Activated CD4-positive, alpha-beta T cell treated with anti-CD3 and anti-CD28 coated beads, Interleukin-2, amount 50 U/mL, for 4 hours (primary cell): ENCODE data around the gene GEN1.
A peak's percentile ranks its signal among the peaks of the same experiment; 100 is the strongest.

Experiments used
- DNase-seq, 2 experiments: peaks; one replicate each; pipeline ENCODE4 v3.0.0-alpha.2; 2020

GEN1 gene

DNA sequence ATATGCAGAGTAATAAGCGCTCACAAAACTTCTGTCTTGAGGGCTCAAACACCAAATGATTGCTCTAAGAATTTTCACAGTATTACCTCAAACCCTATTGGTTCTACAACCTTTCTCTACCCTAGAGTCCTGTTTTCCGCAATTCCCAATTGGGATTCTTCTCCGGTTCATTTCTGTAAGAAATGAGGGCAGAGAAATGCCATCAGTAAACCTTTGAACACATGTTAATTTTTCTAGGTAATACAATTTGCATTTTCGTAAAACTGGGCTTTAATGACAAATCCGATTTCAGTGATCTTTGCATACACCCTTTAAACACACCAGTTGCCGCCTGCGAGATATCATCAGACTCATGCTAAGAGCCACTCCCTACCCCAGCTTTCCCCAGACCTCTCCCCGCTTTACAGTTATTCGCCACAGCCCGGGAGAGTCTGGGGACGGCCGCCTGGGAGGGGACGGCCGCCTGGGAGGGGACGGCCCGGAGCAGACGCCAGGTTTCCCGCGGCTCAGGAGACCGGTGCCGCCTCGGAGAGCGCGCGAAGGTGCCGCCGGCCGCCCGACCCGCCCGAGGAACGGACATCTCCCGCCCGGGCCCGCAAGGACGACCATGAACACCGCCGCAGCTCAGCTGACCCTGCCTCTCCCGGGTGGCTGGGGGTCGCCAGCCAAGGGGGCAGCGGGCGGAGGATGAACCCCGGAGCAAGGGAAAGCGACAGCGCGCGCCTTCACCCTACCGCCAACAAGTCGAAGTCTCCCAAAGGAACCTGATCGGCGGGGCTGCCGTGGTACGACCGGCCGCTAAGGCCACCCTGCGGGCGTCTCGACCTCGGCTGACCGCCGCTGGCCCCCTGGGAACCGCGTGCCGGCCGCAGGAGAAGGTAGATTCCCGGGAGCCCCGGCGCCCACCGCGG is 791 bp upstream of the GEN1 start:
- peak; percentile 14 for DNase-seq

DNA sequence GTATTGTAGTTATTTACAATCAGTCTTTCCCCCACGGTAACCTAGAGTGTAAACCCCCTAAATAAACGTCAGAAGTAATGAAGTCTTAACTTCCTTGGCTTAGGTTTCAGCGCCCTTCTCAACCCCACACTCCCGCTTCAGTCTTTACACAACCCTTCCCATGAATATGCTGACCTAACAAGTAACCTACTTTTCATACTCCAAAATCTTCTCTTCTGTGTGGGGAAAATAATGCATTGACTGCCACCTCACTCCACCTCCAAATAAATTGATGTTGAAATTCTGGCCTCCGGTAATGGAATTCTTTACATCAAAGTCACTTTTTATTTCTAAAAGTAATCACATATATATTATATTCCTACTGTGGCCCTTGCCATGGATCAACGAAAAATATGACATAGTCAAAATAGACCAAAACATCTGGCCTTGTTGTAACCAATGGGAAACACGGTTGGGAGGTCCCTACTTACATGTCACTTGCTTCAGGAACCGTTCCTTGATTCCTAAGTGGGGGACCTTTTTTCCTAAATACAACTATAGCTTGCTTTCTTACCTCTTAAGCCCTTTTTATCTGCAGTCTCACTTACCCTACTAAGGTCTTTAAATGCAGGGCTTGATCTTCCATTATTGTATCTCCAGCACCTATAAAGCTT is 961 bp downstream of the GEN1 start:
- no peak for DNase-seq

DNA sequence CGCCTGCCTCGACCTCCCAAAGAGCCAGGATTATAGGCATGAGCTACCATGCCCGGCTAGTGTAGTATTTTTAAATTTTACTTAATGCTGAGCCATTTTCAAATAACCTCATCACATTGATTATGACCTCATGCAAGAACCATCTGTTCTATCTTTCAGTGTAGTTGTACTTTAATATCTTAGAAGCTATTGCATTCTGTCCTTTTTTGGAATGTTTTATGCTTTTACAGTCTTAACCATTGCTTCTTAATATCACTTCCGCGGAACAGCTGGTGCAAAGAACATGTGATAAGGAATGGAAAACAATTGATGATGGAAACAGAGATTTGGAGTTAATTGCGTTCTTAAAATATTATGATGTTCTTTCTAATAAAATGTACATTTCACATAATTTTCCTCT is 2.7 kb downstream of the GEN1 start:
- no peak for DNase-seq

DNA sequence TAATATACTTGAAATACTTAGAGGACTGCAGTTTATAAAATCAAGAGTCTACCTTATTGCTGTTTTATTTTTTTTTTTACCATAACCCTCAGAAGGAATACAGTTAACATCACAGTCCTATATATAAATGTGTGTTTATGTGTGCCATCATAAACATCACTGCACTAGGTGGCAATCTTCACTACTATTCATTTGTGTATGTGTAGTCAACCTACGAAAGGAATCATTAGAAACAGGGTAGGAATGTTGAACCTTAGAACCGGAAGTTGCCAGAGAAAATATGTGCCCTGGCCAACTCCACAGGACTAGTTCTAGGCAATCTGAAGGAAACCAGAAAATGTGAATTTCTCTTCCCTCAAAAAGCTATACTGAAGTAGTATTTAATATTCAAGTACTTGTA is 3.4 kb downstream of the GEN1 start:
- DNase-seq: no peak

DNA sequence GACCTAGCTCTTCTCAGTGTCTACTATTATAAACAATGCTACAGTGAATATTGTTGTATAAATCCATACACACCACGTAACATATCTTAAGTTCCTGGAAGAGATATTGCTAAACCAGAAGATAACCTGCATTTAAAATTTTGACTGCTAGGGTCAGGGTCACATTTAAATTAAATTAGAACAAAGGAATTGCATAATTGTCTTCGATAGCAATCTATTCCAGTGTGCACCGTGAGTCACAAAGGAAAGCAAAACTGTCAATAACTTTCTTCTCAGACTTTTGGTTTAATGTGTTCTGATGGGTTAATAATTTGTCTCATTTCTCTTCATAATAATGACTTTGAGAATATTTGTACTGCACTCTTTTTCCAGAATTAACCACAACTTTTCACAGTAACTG is 4.2 kb downstream of the GEN1 start:
- no peak for DNase-seq

DNA sequence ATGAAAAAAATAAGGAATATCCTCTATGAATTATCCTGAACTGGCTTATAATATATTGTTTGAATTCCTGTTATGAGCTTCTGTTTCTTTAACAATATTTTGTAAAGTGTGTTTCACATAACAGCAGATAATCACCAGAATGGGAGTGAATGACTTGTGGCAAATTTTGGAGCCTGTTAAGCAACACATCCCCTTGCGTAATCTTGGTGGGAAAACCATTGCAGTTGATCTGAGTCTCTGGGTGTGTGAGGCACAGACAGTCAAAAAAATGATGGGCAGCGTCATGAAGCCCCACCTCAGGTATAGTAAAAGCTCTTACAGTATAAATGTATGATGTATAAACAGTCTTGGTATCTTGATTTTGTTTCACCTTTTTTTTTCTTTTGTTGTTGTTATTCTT is 5.9 kb downstream of the GEN1 start:
- DNase-seq: no peak

DNA sequence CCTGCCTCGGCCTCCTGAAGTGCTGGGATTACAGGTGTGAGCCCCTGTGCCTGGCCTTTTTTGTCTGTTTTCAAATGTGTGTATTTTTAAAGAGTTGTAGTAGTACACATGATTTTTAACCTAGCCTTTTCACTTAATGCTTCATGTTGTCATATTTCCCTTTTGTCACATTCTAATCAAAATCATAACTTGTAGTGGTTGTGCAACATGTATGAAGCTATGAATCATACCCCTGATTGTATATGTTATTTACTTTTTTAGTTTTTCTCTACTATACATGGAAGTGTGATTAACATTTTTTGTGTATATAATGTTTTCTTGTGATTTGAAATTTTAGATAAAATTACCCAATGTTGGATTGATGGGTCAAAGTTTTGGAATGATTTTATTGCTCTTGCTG is 8.5 kb downstream of the GEN1 start:
- DNase-seq: no peak

DNA sequence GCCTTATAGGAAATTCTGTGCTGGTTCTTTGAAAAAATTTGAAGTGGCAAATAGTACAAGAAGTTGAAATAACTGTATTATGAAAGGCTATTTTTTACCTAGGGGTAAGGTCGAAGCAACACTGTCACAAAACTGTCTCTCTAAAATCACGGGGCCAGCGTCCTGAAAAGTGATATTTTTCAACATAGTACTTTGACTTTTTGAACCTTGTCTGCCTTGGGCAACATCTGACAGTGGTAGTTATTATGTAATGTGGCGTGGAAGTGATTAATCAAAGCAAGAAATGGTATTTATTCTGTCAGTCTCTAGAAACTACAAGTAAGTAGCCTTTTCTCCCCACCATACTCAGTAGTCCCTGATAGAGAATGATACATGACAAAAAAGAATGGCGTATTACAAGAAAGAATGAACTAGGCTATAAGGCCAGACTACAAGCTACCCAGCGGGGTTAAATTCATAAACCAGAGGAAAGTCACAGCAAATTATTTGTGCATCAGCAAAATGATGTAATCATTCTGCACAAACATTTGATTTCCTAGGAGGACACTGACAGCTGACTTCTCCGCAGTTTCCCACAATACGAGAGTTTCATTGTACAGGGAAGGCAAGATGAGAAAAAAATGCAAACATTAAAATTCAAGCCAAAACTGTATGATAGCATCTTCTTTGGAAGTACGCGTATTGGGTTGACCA is 9.8 kb downstream of the GEN1 start:
- DNase-seq: no peak

DNA sequence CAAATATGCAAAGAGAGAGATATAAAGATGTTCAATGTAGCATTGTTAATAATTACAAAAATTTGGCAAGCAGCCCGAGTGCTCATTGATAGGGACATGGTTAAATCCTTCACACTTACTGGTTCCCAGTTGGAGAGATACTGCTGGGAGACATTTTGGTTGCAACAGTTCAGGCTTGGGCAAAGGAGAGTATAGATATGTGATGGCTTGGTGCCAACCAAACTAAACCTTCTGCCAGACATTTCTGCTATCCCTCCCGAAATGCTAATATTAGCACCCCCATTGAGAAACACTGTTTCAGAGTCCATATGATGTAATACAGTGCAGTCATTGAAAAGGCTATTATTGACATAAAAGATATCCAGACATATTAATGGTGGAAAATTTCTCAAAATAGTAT is 11.5 kb downstream of the GEN1 start:
- no peak for DNase-seq

DNA sequence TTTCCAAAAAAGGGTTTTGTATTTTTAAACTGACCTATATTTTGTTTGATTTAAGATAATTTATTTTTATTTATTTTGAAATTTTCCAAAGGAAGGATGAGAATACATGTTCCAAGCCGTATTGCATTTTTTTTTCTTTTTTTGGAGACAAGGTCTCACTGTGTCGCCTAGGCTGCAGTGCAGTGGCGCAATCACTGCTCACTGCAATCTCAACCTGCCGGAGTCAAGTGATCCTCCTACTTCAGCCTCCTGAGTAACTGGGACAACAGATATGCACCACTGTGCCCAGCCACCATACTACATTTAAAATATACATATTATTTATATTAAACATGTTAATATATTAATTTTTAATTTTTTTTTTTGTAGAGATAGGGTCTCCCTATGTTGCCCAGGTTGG is 15.0 kb downstream of the GEN1 start:
- no peak for DNase-seq

DNA sequence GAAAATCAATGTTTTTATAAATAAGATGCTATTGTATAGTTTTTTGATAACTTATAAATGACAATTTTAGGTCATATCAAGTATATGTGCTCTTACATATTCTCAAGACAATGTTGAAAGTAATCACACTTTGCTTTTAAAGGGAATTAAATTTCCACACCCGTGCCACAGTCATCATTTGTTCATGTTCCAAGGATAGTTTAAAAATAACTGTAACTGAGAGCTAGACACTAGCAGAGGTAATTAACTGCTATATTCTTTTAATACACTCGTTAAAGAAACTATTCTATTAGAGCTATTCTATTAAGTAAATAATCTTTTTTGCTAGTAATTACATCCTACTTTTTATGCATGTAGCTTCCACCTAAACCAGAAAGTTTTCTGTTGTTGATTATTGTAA is 18.0 kb downstream of the GEN1 start:
- no peak for DNase-seq

DNA sequence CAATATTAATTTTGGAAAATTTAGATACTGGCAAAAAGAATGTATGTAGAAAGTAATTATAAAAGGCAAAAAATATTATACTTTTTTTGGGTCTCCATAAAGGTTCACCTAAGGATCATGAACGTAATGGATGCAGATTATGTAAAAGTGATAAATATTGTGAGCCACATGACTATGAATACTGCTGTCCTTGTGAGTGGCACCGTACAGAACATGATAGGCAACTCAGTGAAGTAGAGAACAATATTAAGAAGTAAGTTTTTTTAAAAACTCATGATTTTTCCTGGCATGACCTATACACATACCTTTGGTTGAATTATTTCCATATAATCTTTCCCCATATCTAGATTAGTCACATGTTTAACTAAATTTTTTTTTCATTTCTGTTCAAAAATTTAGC is 18.6 kb downstream of the GEN1 start:
- no peak for DNase-seq

DNA sequence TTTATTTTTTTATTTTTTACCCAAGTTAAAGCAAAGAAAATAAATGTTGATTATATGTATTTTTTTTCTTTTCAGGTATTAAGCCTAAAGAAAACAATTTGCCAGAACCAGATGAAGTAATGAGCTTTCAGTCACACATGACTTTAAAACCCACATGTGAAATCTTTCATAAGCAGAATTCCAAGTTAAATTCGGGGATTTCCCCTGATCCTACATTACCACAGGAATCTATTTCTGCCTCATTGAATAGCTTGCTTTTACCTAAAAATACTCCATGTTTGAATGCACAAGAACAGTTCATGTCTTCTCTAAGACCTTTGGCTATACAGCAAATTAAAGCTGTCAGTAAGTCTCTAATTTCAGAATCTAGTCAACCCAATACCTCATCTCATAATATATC is 26.6 kb downstream of the GEN1 start:
- DNase-seq: no peak

DNA sequence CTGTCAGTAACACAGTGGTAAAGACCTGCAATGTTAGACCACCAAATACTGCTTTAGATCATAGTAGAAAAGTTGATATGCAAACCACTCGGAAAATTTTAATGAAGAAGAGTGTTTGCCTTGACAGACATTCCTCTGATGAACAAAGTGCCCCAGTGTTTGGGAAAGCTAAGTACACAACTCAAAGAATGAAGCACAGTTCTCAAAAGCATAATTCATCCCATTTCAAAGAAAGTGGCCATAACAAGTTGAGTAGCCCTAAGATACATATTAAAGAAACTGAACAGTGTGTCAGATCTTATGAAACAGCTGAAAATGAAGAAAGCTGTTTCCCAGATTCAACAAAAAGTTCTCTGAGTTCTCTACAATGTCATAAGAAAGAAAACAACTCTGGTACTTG is 27.5 kb downstream of the GEN1 start:
- DNase-seq: no peak

DNA sequence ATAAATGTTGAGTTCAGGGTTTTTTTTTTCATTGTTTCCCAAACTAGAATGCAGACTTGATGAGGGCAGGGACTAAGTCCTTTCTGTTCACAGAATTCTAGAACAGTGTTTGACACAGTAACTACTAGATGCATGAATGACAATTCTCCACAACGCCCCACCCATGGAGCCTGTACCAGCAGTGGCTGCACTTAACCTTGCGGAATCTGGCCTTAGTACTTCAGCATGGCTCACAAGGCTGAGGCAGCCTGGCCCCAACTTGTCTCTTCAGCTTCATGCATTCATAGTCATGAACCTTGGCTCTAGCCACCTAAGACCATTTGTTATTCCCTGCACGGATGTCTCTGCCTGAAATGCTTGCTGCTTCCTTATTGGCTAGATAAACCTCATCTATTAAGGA is 32.8 kb downstream of the GEN1 start:
- DNase-seq: no peak

DNA sequence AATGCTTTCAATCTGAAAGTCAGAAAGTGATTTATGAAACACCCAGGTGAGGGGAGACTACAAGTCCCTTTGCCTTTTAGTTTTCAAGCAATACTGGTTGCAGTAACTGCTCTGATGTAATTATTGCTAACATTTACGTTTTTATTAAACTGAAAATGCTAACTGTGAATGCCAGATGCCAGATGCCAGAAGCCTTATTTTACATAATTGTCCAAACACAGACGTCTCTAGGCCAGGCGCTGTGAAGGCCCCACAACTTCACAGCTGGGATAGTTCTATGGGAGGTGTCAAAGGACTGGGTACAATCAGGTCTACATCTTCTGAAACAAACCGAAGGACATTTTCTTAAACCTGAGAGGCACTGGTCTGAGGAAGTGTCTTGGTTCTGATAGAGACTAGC is 34.8 kb downstream of the GEN1 start:
- DNase-seq: no peak

DNA sequence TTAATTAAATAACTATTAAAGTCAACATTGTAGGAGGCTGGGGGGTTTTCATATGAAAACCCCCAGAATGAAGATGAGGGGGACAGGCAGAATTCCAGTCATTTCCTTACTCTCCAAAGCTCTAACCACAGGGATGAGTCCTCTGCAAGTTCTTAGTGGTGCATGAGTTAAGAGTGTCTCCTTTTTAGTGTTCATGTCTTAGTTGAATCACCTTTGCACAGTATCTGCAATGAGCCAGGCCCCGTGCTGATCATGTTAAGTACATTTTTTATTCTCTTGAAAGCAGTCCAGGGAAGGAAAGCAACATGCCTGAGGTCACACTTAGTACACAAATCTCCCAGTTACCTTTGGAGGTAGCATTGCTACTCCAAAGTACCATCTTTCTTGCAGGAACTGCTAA is 36.6 kb downstream of the GEN1 start:
- no peak for DNase-seq

DNA sequence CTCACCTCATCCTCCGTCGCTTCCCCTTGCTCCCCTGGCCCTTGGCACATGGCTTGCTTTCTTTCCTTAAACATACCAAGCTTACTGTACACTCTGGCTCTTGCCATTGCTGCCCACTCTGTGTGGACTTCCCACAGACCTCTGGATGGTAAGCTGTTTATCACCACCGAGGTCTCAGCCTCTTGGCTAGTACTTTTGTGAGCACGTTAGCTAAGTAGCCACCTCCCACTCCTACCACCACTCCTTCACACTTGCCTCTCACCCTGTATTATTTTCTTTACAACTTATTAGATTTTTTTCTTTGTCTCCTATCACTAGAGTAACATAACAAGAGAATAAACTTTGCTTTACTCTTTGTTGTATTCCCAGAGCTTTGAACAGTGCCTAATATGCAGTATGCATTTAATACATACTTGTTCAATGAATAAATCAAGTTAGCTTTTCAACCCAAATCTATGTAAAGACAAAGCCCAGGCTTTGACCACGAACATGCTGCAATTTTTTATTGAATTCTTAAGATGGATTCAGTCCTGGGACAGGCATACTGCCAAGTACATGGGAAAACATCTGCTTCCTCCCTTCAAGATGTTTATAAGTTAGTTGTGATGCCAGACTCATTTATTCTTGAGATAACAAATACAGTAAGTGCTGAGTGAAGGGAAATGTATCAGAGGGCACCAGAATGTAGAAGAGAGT is 37.3 kb downstream of the GEN1 start:
- no peak for DNase-seq

DNA sequence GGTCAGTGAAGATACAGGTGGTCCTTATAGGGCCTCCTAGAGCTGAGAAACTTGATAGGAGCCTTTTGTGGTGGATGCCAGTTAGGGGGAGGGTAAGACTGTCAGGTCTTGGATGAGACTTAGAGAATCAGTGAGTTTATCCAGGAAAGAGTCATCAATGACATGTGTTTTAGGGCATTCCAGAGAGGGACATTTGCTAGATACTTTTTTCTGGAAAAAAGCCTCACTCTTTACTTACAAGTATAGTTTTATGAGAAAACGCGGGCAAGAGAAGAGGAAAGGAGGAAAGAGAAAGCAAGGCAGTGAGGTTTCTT is 37.8 kb downstream of the GEN1 start:
- DNase-seq: no peak

DNA sequence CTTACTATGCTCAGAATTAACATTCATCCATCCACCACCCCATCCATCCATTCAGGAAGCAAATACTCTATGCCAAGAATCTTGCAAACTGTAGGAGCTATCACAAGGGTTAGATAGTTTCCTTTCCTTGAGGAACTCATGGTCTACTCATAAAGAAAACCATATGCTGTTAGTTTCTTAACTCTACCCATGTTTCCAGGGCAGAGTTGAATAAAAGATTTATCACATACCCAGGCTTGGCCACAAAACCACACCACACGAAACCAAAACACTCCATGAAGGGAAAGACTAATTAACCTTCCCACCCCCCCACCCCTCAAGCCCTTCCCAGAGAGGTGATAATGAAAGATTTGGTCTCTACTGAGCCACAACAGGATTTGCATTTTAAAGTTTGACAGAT is 38.6 kb downstream of the GEN1 start:
- DNase-seq: no peak

DNA sequence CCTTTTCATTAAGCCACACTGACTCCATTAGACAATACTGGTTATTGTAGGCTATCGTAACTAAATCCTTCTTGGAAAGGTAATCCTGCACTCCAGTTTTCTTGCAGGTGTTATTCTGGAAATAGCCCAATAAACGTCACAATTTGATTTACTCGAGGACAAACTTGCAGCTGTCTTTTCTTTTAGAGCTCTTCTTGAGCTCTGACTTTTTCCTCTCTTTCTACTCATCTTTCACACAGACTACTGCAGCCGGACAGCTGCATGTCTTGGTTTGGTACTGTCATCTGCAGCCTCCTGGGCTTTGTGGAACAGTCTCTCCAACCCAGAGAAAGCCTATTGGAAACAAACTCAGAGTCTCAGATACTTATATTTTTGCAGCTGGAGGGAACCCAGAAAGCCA is 39.4 kb downstream of the GEN1 start:
- no peak for DNase-seq

DNA sequence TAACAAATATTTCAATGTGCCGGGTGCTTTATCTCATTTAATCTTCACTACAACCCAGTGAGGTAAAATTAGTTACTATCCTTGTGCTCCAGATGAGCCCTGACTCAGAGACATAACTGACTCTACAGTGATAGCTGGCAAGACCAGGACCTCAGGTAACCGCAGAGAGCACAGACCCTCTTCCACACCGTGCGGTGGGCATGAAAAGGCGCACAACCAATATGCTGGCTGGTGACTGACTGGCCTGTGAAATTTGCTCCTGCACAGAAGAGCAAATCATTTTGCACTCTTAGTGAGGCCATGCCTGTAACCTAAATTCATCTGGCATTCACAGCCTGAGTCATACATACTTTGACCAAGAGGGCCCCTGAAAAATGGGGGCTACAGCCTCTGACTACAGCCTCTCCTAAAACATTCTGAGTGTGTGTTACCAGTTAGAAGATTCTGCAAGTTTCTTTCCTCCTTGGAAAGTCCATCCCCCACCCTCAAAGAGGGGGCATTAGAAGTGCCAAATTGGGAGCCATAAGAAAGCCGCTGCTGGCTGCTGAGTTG is 39.9 kb downstream of the GEN1 start:
- DNase-seq: no peak

DNA sequence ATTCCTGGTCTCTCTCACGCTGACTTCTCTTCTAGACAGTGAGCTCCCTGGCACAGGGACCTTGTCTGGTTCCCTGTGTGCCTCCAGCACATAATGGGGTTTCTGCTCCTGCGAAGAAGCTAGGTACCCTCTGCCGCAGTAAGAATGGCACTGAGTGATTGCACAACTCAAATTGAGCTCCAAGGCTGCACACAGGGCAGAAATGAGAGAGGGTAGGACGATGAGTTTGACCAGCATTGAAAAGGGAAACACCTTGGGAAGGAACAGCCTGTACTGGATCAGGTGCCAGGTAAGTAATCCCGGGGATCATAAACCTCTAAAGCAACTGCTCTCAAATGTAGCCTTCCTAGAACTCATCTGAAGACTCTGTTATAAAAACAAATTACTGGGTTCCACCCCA is 41.4 kb downstream of the GEN1 start:
- DNase-seq: no peak
